Prostate gland (tissue), 2 donors: Measurements from ENCODE around the gene LHPP. TPM values are rescaled to one million over a fixed set of nuclear protein-coding genes. Genes with fewer than 3 reads are reported as not detected.

Experiments
- DNase-seq: peaks from one replicate; pipeline ENCODE4 v3.0.0-alpha.2; 2019; ENCODE audit warnings: low spot score
- H3K27ac ChIP-seq, 2 donors: fragments of 200-600 bp; sonication (generic); 2 replicates each; pipeline ENCODE4 v1.5.1; 2017 to 2019
- H3K27me3 ChIP-seq: fragments of 200-600 bp; sonication (generic); replicated peaks from 2 replicates; pipeline ENCODE4 v1.5.1; 2019; ENCODE audit not compliant: insufficient read depth
- H3K36me3 ChIP-seq, 2 donors: fragments of 200-600 bp; sonication (generic); 1 replicate in 1 of 2; 2 replicates in 1 of 2; pipeline versions ENCODE4 v1.5.1 to v1.8.1; 2017 to 2019
- H3K4me1 ChIP-seq: fragments of 200-600 bp; sonication (generic); replicated peaks from 2 replicates; pipeline ENCODE4 v1.5.1; 2019
- H3K4me3 ChIP-seq, 2 donors: fragments of 200-600 bp; sonication (generic); 2 replicates each; pipeline ENCODE4 v1.5.1; 2017 to 2019
- H3K9me3 ChIP-seq: fragments of 200-600 bp; sonication (generic); 2 replicates; pipeline ENCODE4 v1.5.1; 2017
- CTCF ChIP-seq, 4 experiments: fragments of 200-600 bp in 2 of 4; fragments of 450-650 bp in 2 of 4; sonication (generic) in 2 of 4; IDR thresholded peaks; 1 replicate in 3 of 4; 2 replicates in 1 of 4; pipeline ENCODE4 v1.5.1; 2016 to 2019; ENCODE audit warnings: antibody characterized with exemption in 4 of 4, mild to moderate bottlenecking in 2 of 4, moderate library complexity in 2 of 4
- POLR2A ChIP-seq: fragments of 450-650 bp; IDR thresholded peaks from one replicate; pipeline ENCODE4 v1.6.1; 2016; ENCODE audit warnings: antibody characterized with exemption, mild to moderate bottlenecking
- POLR2AphosphoS5 ChIP-seq: sonication (generic); formaldehyde crosslinking; IDR thresholded peaks from one replicate; pipeline ENCODE4 v1.6.1; 2017; ENCODE audit warnings: antibody characterized with exemption
- WGBS: methylation state at CpG from one replicate; pipeline ENCODE4 v1.1.5; 2018; 5-methylcytosine and 5-hydroxymethylcytosine counted together
- intact Hi-C: fragments of 100-400 bp; cut with DNase I; formaldehyde crosslinking; loops from one replicate; pipeline ENCODE4 v1.14.2; 2022
- total RNA-seq, 2 donors: library from RNA; depleted of rRNA; stranded (reverse); fragments of >200 nt; gene quantifications; one replicate each; pipeline ENCODE4 v1.1.0, GENCODE V29; 2016

The LHPP gene
- total RNA-seq, 2 donors from 2014 or later = 21.9 to 43.3 TPM

- Histone ChIP-seq H3K4me1 (no peaks in the 10 kb centered on the region), H3K27ac (no peak overlapping the region), H3K36me3 (no peaks in the 10 kb centered on the region), H3K27me3 (no peaks in the 10 kb centered on the region), H3K4me3 (no peak overlapping the region), H3K9me3 (no peaks in the 10 kb centered on the region)
- no peak for DNase-seq
- TF ChIP-seq CTCF (IDR thresholded peaks at IDR 0.05) = no peak
- TF ChIP-seq POLR2A = no peak
- TF ChIP-seq POLR2AphosphoS5 = no peak
- WGBS = 95% methylated on average over 12 of the region's 12 CpGs
- intact Hi-C loops = no loop called here
Observed at GRCh38 chr10:124658591-124659242, 197.1 kb downstream of the LHPP start.

GRCh38 chr10:124659380-124659779 lies 197.8 kb downstream of the LHPP start:
- 41% methylated on average over 2 of the region's 2 CpGs for WGBS

GRCh38 chr10:124660404-124661125 lies 198.9 kb downstream of the LHPP start:
- TF ChIP-seq POLR2AphosphoS5 = no peak
- TF ChIP-seq CTCF (IDR thresholded peaks at IDR 0.05) = no peak
- TF ChIP-seq POLR2A = no peak
- Histone ChIP-seq H3K9me3 (no peaks in the 10 kb centered on the region), H3K27ac (no peak overlapping the region), H3K4me3 (no peak overlapping the region), H3K27me3 (no peaks in the 10 kb centered on the region), H3K4me1 (no peaks in the 10 kb centered on the region), H3K36me3 (no peaks in the 10 kb centered on the region)
- intact Hi-C loops = no loop called here
- WGBS = 72% methylated on average over 12 of the region's 12 CpGs
- DNase-seq = no peak

More at GRCh38 chr10:124659380-124659779, 197.8 kb downstream of the LHPP start:
- DNase-seq = no peak
- Histone ChIP-seq H3K9me3 (no peaks in the 10 kb centered on the region), H3K27me3 (no peaks in the 10 kb centered on the region), H3K36me3 (no peaks in the 10 kb centered on the region), H3K4me1 (no peaks in the 10 kb centered on the region), H3K27ac (no peak overlapping the region), H3K4me3 (no peak overlapping the region)
- no peak for TF ChIP-seq POLR2AphosphoS5
- no peak for TF ChIP-seq POLR2A
- no peak for TF ChIP-seq CTCF (IDR thresholded peaks at IDR 0.05)
- intact Hi-C loops = no loop called here

GRCh38 chr10:124661660-124662180 lies 200.1 kb downstream of the LHPP start:
- H3K4me3 ChIP-seq = no peak overlapping the region
- no peaks in the 10 kb centered on the region for H3K9me3 ChIP-seq
- intact Hi-C loops = no loop called here
- no peaks in the 10 kb centered on the region for H3K4me1 ChIP-seq
- H3K36me3 ChIP-seq = no peaks in the 10 kb centered on the region
- H3K27me3 ChIP-seq = no peaks in the 10 kb centered on the region
- no peak for DNase-seq
- no peak overlapping the region for H3K27ac ChIP-seq
- TF ChIP-seq POLR2AphosphoS5 = no peak
- TF ChIP-seq POLR2A = no peak
- TF ChIP-seq CTCF (IDR thresholded peaks at IDR 0.05) = no peak
- 89% methylated on average over 9 of the region's 9 CpGs for WGBS
